ENCODE data around the gene RBFA.

RBFA gene, protein sequence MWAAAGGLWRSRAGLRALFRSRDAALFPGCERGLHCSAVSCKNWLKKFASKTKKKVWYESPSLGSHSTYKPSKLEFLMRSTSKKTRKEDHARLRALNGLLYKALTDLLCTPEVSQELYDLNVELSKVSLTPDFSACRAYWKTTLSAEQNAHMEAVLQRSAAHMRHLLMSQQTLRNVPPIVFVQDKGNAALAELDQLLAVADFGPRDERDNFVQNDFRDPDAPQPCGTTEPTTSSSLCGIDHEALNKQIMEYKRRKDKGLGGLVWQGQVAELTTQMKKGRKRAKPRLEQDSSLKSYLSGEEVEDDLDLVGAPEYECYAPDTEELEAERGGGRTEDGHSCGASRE

DNA sequence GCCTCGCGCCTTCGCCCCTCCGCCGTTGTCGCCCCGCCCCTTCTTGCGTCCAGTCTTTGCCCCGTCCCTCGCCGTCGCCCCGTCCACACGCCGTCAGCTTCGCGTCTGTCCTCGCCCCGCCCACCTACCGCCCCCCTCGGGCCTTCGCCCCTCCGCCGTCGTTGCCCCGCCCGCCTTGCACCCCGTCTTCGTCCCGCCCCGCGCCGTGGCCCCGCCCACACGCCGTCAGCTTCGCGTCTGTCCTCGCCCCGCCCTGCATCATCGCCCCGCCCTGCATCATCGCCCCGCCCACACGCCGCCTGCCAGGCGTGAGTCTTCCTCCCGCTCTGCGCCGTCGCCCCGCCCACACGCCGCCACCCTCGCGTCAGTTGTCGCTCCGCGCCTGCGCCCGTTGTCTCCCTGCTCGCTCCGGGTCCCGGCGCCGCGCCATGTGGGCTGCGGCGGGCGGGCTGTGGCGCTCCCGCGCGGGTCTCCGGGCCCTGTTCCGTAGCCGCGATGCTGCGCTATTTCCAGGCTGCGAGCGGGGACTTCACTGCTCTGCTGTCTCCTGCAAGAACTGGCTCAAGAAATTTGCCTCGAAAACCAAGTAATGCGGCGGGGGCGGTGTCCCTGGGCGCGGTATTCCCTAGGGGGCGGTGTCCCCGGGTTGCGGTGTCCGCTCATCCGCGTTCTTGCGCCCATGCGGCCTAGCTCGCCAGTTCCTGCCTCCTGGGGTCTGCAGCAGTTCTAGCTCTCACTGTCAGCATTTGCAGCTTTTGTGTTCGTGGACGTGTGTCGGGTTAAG lies at the start of gene RBFA:
RBFA (plus strand) TSS at position 367 of the 784 bp plus-strand sequence; CDS start at position 429, 62 bp downstream.
- TF ChIP-seq GATA3 (IDR thresholded peaks at IDR 0.05; ENCODE audit: low read depth, low read length) (no peak), GATA2 (IDR thresholded peaks at IDR 0.05; ENCODE audit: low read depth, low read length) (no peak)

DNA sequence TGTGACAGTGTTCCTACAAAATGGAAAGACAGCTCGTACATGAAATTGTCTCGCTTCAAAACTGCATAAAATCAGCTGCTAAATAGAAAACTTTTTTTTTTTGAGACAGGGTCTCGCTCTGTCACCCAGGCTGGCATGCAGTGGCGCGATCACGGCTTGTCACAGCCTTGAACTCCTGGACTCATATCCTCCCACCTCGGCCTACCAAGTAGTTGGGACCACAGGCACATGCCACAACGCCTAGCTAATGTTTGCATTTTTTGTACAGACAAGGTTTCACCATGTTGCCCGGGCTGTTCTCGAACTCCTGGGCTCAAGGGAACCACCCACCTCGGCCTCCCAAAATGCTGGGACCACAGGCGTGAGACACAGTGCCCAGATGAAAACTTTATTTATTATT lies 49.1 kb upstream of the RBFA start:
- TF ChIP-seq GATA3 (IDR thresholded peaks at IDR 0.05; ENCODE audit: low read depth, low read length) (no peak), GATA2 (IDR thresholded peaks at IDR 0.05; ENCODE audit: low read depth, low read length) (no peak)

GRCh38 chr18:79986726-79987125 lies 47.5 kb upstream of the RBFA start:
- no peak for TF ChIP-seq GATA2 (IDR thresholded peaks at IDR 0.05; ENCODE audit: low read depth, low read length)
- no peak for TF ChIP-seq GATA3 (IDR thresholded peaks at IDR 0.05; ENCODE audit: low read depth, low read length)

GRCh38 chr18:79987566-79987965 lies 46.7 kb upstream of the RBFA start:
- no peak for TF ChIP-seq GATA2 (IDR thresholded peaks at IDR 0.05; ENCODE audit: low read depth, low read length)
- no peak for TF ChIP-seq GATA3 (IDR thresholded peaks at IDR 0.05; ENCODE audit: low read depth, low read length)

DNA sequence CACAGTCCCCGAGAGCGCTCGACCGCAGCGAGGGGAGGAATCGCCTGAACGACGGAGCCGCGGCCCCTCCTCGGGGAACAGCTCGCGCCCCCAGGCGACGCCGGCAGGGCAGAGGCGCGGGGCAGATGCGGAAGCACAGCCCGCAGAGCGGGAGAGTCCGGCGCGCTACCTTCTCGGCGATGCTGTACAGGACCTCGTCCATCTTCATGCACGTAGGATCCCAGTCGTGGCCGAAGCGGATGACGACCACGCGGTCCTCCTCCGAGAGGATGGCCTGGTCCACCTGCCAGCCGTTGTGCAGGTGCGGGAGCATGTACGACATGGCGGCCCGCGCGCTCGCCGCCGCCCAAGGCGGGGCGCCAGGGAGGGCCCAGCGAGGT lies 46.2 kb upstream of the RBFA start:
- no peak for TF ChIP-seq GATA3 (IDR thresholded peaks at IDR 0.05; ENCODE audit: low read depth, low read length)
- no peak for TF ChIP-seq GATA2 (IDR thresholded peaks at IDR 0.05; ENCODE audit: low read depth, low read length)

GRCh38 chr18:79988451-79989194 lies 45.6 kb upstream of the RBFA start, which contains the start of gene TXNL4A:
TSS of gene TXNL4A (minus strand) at chr18:79988563. CDS start at chr18:79988392, 171 bp downstream.
- TF ChIP-seq GATA2 (IDR thresholded peaks at IDR 0.05; ENCODE audit: low read depth, low read length) = no peak
- TF ChIP-seq GATA3 (IDR thresholded peaks at IDR 0.05; ENCODE audit: low read depth, low read length) = no peak

GRCh38 chr18:79989195-79989497 lies 45.1 kb upstream of the RBFA start:
- TF ChIP-seq GATA2 (IDR thresholded peaks at IDR 0.05; ENCODE audit: low read depth, low read length) = no peak
- TF ChIP-seq GATA3 (IDR thresholded peaks at IDR 0.05; ENCODE audit: low read depth, low read length) = no peak

DNA sequence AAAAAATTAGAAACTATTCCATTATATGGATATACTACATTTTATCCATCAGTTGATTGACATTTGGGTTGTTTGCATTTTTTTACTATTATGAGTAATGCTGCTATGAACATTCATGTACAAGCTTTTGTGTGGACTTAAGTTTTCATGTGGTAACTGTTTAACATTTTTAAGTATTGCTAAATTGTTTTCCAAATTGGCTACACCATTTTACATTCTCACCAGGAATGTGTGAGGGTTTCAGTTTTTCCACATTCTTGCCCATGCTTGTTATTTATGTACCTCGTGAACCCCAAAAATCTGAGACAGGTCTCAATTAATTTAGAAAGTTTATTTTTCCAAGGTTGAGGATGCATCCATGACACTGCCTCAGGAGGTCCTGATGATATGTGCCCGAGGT lies 42.7 kb upstream of the RBFA start:
- no peak for TF ChIP-seq GATA3 (IDR thresholded peaks at IDR 0.05; ENCODE audit: low read depth, low read length)
- no peak for TF ChIP-seq GATA2 (IDR thresholded peaks at IDR 0.05; ENCODE audit: low read depth, low read length)

GRCh38 chr18:80000877-80001276 lies 33.4 kb upstream of the RBFA start:
- TF ChIP-seq GATA3 (IDR thresholded peaks at IDR 0.05; ENCODE audit: low read depth, low read length) (no peak), GATA2 (IDR thresholded peaks at IDR 0.05; ENCODE audit: low read depth, low read length) (no peak)

DNA sequence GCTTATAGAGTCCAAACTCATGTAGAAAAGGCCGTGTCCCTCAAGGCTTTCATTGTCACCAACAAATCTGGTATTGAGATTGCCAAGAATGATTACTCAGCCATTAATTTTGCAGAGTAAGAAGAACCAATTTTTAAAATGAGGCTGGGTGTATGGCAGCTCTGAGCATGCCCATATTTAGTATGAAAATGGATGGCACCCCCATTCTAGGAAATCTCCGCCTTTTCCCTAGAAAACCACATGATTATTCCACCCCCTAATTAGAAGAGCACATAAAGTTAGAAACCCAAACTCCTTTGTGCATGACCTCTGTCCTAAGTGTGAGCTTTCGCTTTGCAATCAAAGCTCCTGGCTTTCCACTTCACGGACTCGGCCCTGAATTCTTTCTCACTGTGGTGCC lies 31.8 kb upstream of the RBFA start:
- TF ChIP-seq GATA3 (IDR thresholded peaks at IDR 0.05; ENCODE audit: low read depth, low read length) (no peak), GATA2 (IDR thresholded peaks at IDR 0.05; ENCODE audit: low read depth, low read length) (no peak)

DNA sequence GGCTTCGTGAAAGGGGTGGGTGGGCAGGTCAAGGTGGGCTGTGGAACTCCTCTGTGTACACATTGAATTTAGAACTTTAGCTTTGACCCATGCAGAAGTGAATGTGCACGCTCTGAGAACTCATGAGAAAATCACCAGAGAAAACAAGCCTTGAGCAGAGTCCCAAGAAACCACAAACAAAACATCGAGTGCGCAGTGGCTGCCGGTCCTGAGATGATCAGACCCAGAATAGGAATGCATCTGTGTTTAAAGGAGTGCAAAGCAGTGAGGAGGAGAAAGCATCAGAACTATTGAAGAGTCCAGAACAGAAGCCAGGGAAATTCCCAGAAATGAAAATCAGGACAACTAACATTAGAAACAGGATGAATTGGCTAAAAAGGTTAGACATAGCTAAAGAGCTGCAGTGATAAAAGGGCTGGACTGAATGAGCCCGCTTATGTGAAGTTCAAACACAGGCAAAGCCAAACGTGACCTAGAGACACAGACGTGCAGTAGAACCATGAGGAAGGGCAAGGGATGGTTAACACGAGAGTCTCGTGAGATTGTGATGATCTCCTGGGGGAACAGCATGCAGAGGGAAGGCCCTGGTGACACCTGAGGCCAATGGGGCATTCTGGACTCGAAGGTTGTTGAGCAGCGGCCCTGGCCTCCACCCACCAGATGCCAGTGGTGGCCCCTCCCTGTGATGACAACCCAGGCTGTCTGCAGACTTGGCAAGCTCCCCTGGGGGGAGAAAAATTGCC lies 29.5 kb upstream of the RBFA start:
- TF ChIP-seq GATA2 (IDR thresholded peaks at IDR 0.05; ENCODE audit: low read depth, low read length) (no peak), GATA3 (IDR thresholded peaks at IDR 0.05; ENCODE audit: low read depth, low read length) (no peak)

GRCh38 chr18:80006724-80007123 lies 27.5 kb upstream of the RBFA start:
- TF ChIP-seq GATA3 (IDR thresholded peaks at IDR 0.05; ENCODE audit: low read depth, low read length) (no peak), GATA2 (IDR thresholded peaks at IDR 0.05; ENCODE audit: low read depth, low read length) (no peak)

DNA sequence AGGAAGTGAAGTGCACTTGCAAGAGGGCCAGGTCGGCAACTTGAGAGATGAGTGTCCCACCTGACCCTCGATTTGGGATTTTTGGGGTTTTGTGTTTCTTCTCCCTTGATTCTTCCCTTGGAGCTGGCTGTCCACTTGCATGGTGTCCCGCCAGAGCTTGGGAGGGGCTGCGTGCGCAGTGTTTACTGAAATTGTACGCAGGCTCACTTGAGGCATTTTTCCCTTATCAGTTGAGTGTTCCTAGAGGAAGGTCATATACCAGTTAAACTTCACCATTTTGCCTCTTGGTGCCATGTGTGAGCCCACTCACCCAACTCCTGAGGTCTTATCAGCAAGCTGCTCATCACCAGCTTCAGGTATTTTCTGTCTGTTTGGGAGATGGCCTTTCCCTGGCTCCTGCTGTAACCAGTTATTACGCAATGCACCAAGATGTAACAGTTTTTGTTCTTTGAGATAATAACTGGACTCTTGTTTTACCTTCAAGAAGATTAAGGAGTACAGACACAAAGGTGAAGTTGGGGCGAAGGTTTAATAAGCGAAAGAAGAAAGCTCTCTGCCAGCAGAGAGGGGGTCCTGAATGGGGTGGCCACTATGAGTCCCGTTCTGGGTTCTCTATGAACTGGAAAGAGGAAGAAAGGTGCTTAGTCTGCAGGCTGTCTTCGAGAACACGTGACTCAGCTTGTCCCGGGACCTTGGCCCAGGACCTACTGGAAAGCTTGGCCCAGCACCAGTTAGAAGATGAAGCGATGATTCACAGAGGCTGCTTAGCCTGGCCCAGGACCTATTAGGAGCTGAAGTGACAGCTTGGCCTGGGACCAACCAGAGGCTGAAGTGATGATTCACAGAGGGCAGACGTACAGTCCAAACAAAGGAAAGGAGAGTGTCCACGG lies 24.3 kb upstream of the RBFA start:
- TF ChIP-seq GATA3 (IDR thresholded peaks at IDR 0.05; ENCODE audit: low read depth, low read length) = no peak
- TF ChIP-seq GATA2 (IDR thresholded peaks at IDR 0.05; ENCODE audit: low read depth, low read length) = no peak

Measured in SH-SY5Y (cell line).